ENCODE measurements around the gene AFG1L.
"Not testable (repeated sequence)": the region's sequence is repeated elsewhere in the genome, so short reads cannot be mapped to it uniquely, and the experiment has no call there.

Gene AFG1L

DNA sequence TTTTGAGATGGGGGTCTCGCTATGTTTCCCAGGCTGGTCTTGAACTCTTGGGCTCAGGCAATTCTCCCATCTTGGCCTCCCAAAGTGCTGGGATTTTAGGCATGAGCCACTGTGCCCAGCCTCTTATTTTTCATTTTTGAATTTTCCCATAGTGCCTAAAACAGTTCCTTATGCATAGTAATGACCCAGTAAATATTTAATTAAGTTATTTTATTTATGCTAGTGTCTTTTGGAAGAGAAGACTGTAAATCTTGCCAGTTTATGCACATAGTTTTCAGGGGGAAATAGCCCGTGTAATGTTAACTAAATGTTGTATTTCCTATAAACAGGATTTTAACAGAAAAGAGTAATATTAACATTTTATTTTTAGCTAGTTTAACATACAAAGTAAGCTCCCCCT is 60.3 kb downstream of the AFG1L start:
- Mint-ChIP-seq H3K27me3 (no peaks in the 10 kb centered on the region), H3K36me3 (peaks cover 20% of the 10 kb centered on the region), H3K4me3 (no peak overlapping the region), H3K9me3 (ENCODE audit: low read depth) (no peaks in the 10 kb centered on the region), H3K27ac (no peak overlapping the region), H3K4me1 (ENCODE audit: low read depth) (peaks cover 2% of the 10 kb centered on the region)

DNA sequence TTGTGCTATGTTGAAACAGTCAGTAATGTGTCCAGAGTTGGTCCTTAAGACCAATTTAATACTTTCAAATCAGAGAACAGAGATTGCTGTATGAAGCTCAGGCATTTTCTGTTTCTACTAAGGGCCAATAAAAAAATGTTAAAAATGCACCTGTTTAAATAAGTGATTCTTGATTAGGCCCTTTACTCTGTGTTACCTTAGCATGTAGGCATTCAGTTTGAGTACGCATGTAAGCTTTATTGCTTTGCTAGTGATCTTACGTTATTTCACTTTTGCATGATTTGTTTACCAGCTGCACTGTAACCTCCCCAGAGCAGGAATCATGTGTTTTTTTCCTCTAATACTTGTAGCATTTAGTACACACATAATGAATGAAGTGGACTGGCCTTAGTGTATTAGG is 61.0 kb downstream of the AFG1L start:
- H3K4me3 Mint-ChIP-seq, result no peak overlapping the region
- H3K4me1 Mint-ChIP-seq (ENCODE audit: low read depth), result peaks cover 2% of the 10 kb centered on the region
- peaks cover 20% of the 10 kb centered on the region for H3K36me3 Mint-ChIP-seq
- H3K27me3 Mint-ChIP-seq, result no peaks in the 10 kb centered on the region
- no peaks in the 10 kb centered on the region for H3K9me3 Mint-ChIP-seq (ENCODE audit: low read depth)
- no peak overlapping the region for H3K27ac Mint-ChIP-seq

DNA sequence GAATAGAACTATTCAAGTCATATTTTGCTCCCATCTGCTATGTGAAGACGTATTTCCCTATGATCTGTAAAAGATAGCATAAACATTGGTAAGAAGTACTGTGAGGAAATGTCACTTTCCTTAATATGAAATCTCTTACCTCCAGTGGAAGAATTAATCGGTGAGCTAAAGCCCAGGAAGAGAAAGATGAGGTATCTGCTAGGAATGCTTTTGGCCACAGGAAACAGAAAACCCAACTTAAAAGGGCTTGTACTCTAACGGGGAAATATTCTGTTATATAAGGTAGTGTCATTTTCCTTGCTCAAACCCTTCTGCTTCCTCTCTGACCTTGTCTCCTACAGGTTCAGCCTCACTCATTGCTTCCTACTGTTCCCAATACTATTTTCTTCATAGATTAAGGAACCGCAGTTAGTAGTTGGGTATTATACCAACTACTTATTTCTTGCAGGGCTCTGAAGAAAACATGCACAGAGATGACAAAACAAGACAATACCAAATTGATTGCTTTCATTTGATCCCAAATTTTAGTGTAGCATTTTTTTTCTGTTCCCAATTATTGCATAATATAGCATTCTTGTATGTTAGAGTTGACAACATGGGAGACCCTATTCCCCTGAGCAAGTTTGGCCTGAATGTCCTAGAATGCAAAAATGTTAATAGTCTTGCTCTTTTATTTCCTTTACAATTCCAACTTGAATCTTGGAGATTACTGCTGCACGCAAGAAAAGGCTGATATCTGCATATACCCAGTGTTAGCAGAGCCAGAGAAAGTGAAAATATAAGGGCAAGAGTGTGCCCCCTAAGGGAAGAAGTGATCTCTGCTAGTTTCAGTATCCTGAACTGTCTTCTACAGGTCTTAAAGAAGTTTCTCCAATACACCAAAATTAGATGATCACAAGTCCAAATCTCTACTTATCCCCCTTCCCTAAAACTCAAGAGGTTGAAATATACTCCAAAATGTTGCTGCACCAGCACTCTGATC is 65.3 kb downstream of the AFG1L start:
- H3K36me3 Mint-ChIP-seq, result peaks cover 13% of the 10 kb centered on the region
- H3K27me3 Mint-ChIP-seq, result no peaks in the 10 kb centered on the region
- no peak overlapping the region for H3K4me3 Mint-ChIP-seq
- no peaks in the 10 kb centered on the region for H3K9me3 Mint-ChIP-seq (ENCODE audit: low read depth)
- peaks cover 2% of the 10 kb centered on the region for H3K4me1 Mint-ChIP-seq (ENCODE audit: low read depth)
- H3K27ac Mint-ChIP-seq, result no peak overlapping the region

DNA sequence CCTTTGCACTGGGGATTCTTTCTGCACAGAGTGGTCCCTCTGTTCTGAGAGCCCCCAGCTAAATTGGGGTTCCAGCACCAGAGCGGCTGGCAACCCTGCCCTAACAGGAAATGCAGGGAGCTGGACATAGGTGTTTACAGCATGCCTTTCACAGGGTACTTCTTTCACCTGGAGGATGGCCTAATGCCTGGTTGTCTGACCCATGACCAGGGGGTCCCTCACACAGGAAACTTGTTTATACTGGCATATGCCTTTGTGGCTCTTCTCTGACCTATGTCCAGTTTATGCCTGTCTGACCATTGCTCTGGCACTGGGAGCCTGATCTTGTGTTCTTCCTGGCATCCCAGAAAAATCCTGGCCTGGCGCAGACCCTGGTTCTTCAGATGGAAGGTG is 66.1 kb downstream of the AFG1L start:
- H3K27ac Mint-ChIP-seq, result no peak overlapping the region
- H3K27me3 Mint-ChIP-seq, result no peaks in the 10 kb centered on the region
- H3K4me3 Mint-ChIP-seq, result no peak overlapping the region
- H3K9me3 Mint-ChIP-seq (ENCODE audit: low read depth), result no peaks in the 10 kb centered on the region
- peaks cover 13% of the 10 kb centered on the region for H3K36me3 Mint-ChIP-seq
- H3K4me1 Mint-ChIP-seq (ENCODE audit: low read depth), result peaks cover 2% of the 10 kb centered on the region

DNA sequence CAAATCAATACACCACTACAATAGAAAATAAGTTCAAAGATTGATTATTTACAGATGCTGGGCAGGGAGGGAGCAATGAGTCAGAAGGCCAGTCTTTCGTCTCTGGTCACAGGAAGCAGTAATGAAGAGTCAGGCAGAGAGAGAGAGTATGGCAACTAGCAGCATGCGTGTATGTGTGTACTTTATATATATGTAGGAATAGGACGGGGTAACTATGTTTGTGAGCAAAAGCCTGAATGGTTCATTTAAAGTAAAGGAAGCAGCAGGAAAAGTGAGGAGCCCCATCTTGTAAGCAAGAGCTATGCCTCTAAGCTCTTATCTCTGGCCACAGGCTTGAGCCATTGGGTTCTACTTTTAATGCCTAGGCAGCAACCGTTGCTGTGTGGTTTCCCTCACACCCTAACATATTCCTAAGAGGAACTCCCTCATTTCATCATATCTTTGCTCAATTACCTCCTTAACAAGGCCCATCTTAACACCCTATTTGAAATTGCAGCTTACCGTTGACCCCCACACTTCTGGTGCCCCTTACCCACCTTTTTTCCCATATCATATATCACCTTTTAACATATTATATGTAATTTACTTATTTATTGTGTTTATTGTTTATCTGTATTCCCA is 66.6 kb downstream of the AFG1L start:
- Mint-ChIP-seq H3K4me1 (ENCODE audit: low read depth) (peaks cover 2% of the 10 kb centered on the region), H3K27me3 (no peaks in the 10 kb centered on the region), H3K9me3 (ENCODE audit: low read depth) (no peaks in the 10 kb centered on the region), H3K4me3 (no peak overlapping the region), H3K27ac (no peak overlapping the region), H3K36me3 (peaks cover 13% of the 10 kb centered on the region)

DNA sequence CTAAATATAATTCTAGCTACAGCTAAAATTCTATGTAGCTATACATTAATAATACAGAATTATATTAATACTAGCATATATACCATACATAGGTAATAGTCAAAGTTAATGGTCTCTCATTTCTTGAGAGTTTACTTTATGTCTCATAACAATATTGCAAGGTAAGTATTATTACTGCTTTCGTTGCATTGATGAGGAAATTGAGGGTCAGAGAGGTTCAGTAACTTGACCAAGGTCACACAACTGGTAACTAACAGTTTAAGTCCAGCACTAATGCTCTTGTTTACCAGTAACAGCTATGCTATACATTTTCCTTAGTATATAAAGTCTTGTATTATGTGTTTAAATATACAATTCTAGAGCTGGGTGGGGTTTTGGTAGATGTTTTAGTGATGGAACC is 67.6 kb downstream of the AFG1L start:
- Mint-ChIP-seq H3K27me3 (no peaks in the 10 kb centered on the region), H3K4me1 (ENCODE audit: low read depth) (no peaks in the 10 kb centered on the region), H3K4me3 (no peak overlapping the region), H3K27ac (no peak overlapping the region), H3K9me3 (ENCODE audit: low read depth) (no peaks in the 10 kb centered on the region), H3K36me3 (peaks cover 12% of the 10 kb centered on the region)

DNA sequence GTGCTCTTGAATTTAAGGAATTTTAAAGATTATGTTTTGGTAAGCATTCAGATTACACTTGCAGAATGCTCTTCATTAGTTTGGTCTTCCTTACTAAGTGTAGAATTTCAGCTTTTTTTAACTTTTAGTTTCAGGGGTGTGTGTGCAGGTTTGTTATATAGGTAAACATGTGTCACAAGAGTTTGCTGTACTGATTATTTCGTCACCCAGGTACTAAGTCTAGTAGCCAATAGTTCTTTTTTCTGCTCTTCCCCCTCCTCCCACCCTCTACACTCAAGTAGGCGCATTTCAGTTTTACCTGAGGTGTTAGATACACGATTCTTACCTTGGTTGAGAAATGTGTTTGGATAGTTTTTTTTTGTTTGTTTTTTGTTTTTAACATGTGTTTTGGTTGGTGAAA is 68.3 kb downstream of the AFG1L start:
- Mint-ChIP-seq H3K4me3 (no peak overlapping the region), H3K27me3 (no peaks in the 10 kb centered on the region), H3K9me3 (ENCODE audit: low read depth) (no peaks in the 10 kb centered on the region), H3K27ac (no peak overlapping the region), H3K4me1 (ENCODE audit: low read depth) (no peaks in the 10 kb centered on the region), H3K36me3 (peaks cover 9% of the 10 kb centered on the region)

DNA sequence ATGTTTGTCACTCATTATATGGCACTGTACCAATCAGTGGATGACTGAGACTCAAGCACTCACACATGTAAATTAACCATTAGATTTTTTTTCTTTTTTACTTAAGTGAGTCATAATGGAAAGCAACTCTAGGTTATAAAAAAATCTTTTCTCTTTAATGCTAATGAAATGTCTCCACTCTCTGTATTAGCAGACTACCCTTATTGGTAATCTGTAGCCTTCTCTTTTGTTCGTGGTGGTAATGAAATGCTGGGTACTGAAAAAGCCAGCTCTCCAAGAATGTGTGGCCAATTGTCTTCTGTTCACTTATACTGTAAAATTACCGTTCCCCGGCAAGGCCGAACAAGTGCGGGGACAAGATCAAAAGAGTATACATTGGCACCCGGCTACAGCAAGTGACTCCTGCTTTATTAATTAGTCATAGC is 69.0 kb downstream of the AFG1L start:
- Mint-ChIP-seq H3K9me3 (ENCODE audit: low read depth) (no peaks in the 10 kb centered on the region), H3K27ac (no peak overlapping the region), H3K27me3 (no peaks in the 10 kb centered on the region), H3K36me3 (peaks cover 9% of the 10 kb centered on the region), H3K4me1 (ENCODE audit: low read depth) (no peaks in the 10 kb centered on the region), H3K4me3 (no peak overlapping the region)

DNA sequence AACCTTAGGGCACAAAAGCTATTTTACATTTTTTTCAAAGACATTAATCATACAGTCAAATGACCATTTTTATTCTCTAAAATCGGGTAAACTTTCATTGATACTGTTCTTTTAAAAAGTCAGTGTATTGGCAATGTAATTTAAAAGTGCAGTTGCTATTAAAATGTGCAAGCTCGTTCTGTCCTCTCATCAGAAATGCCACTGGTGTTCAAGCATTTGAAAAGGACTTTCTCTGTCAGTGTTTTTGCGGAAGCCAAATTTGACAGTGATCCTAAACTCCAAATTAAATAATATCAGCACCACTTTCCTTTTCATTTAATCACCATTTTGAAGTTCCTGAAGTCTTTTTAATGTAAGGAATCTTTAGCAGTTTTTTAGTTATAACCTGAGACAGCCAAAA is 69.6 kb downstream of the AFG1L start:
- Mint-ChIP-seq H3K9me3 (ENCODE audit: low read depth) (no peaks in the 10 kb centered on the region), H3K4me1 (ENCODE audit: low read depth) (no peaks in the 10 kb centered on the region), H3K27me3 (no peaks in the 10 kb centered on the region), H3K4me3 (no peak overlapping the region), H3K36me3 (peaks cover 8% of the 10 kb centered on the region), H3K27ac (no peak overlapping the region)

DNA sequence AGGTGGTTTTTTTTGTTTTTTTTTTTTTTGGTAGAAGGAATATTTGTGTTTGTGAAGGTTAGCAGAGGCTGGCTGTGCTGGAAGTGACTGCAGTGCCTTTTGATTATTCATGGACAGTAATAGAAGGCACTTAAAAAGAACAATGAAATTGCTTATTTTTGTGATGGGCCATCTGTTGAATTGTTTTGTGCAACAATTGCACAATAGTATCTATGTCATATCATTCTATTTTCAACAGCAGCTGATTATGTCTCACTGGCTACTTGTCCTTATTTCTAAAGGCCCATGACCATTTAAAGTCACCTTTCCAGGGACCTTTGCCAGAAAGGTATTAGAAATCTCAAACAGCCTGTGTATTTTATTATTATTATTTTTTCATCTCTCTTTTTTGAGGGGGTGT is 70.6 kb downstream of the AFG1L start:
- peaks cover 8% of the 10 kb centered on the region for H3K36me3 Mint-ChIP-seq
- no peaks in the 10 kb centered on the region for H3K27me3 Mint-ChIP-seq
- no peaks in the 10 kb centered on the region for H3K9me3 Mint-ChIP-seq (ENCODE audit: low read depth)
- H3K4me3 Mint-ChIP-seq, result no peak overlapping the region
- no peaks in the 10 kb centered on the region for H3K4me1 Mint-ChIP-seq (ENCODE audit: low read depth)
- H3K27ac Mint-ChIP-seq, result no peak overlapping the region

DNA sequence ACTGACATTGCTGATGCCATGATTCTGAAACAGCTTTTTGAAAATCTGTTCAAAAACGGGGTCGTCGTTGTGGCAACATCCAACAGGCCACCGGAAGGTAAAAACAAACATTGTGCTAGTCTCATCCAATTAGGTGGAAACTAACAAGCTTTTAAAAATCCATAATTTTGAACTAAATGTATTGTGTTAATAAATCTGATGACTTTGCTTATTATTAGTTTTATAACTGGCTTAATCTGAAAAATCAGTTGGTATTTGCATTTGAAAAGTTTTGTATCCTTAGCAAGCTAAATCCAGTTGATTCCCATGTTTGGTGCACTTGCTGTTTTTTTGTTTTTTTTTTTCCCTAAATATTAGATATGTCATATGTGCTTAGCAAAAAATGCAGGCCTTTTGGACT is 71.4 kb downstream of the AFG1L start:
- Mint-ChIP-seq H3K4me3 (no peak overlapping the region), H3K27me3 (no peaks in the 10 kb centered on the region), H3K4me1 (ENCODE audit: low read depth) (no peaks in the 10 kb centered on the region), H3K9me3 (ENCODE audit: low read depth) (no peaks in the 10 kb centered on the region), H3K27ac (no peak overlapping the region), H3K36me3 (peaks cover 8% of the 10 kb centered on the region)

DNA sequence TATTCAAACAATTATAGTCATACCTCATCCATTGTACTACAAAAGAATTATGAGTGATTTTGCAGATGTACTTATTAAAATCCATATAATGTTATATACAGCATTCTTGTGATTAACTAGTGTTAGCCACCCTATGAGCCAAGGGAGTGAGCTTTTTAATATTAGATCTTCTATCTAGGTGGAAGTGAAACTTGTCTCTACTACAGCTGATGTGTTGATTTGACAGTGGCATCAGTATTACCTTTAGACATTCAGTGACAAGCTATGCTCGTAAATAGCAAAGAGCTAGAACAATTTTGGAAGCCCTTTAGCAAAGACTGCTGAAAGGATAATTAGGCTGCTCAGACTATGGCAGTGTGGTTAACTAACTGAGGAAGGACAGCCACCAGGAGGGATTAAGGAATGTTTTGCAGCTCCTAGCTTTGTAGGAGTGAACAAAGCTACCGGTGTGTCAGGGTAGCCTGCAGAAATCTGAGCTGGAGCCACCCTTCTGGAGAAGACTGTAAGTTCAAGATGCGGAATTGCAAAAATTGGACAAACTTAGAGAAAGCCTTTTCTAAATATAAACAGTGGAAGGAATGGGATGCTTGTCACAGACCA is 73.7 kb downstream of the AFG1L start:
- no peak overlapping the region for H3K4me3 Mint-ChIP-seq
- no peaks in the 10 kb centered on the region for H3K9me3 Mint-ChIP-seq (ENCODE audit: low read depth)
- H3K27ac Mint-ChIP-seq, result no peak overlapping the region
- no peaks in the 10 kb centered on the region for H3K27me3 Mint-ChIP-seq
- no peaks in the 10 kb centered on the region for H3K4me1 Mint-ChIP-seq (ENCODE audit: low read depth)
- H3K36me3 Mint-ChIP-seq, result peaks cover 13% of the 10 kb centered on the region

DNA sequence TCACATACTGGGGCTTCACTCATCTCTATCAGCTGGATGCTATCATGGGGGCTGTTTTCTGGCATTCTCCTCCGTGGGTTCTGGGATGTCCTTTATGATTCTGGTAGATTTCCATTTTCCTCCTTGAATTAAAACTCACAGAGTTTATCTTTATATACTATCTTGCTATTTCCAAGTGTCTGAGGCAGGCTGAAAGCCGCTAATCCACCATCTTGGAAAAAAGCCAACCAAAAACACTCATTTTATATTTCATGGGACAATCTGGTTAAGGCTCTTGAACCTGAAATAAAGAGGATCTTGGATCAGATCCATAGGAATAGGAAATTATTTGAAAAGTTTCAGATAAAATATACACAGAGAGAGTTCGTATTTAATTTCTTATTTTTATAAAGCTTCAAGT is 86.0 kb downstream of the AFG1L start:
- H3K4me1 Mint-ChIP-seq (ENCODE audit: low read depth), result no peaks in the 10 kb centered on the region
- H3K27me3 Mint-ChIP-seq, result no peaks in the 10 kb centered on the region
- peaks cover 28% of the 10 kb centered on the region for H3K36me3 Mint-ChIP-seq
- H3K9me3 Mint-ChIP-seq (ENCODE audit: low read depth), result peaks cover 10% of the 10 kb centered on the region
- H3K4me3 Mint-ChIP-seq, result no peak overlapping the region
- H3K27ac Mint-ChIP-seq, result no peak overlapping the region

DNA sequence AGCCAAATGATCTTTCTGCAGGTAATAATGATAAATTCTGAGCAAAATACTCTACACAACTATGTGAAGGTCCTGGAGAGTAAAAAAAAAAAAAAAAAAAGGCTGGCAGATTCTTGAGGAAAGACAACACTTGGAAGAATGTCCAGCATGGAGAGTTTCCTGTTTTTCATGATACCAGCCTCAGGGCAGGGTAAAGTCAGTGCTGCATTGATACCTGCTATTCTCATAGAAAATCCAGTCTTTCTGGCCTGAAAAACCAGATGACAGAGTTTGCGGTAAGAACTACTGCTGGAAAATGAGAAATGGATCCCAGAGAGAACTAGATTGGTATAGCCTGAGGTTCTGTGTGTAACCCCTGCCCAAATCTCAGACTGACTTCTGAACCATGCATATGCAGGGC is 89.1 kb downstream of the AFG1L start:
- no peaks in the 10 kb centered on the region for H3K9me3 Mint-ChIP-seq (ENCODE audit: low read depth)
- no peak overlapping the region for H3K4me3 Mint-ChIP-seq
- H3K27ac Mint-ChIP-seq, result no peak overlapping the region
- peaks cover 10% of the 10 kb centered on the region for H3K36me3 Mint-ChIP-seq
- no peaks in the 10 kb centered on the region for H3K27me3 Mint-ChIP-seq
- H3K4me1 Mint-ChIP-seq (ENCODE audit: low read depth), result no peaks in the 10 kb centered on the region

DNA sequence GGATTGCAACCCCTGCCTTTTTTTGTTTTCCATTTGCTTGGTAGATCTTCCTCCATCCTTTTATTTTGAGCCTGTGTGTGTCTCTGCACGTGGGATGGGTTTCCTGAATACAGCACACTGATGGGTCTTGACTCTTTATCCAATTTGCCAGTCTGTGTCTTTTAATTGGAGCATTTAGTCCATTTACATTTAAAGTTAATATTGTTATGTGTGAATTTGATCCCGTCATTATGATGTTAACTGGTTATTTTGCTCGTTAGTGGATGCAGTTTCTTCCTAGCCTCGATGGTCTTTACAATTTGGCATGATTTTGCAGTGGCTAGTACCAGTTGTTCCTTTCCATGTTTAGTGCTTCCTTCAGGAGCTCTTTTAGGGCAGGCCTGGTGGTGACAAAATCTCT is 94.3 kb downstream of the AFG1L start:
- H3K4me3 Mint-ChIP-seq; H3K27ac Mint-ChIP-seq; H3K9me3 Mint-ChIP-seq (ENCODE audit: low read depth); H3K36me3 Mint-ChIP-seq; H3K27me3 Mint-ChIP-seq; H3K4me1 Mint-ChIP-seq (ENCODE audit: low read depth): not testable (repeated sequence)

All from activated naive CD8-positive, alpha-beta T cell (primary cell).